GM06990 (cell line): ENCODE results near the gene WIPF1.
A peak's percentile ranks its signal among the peaks of the same experiment; 100 is the strongest.

Experiments
- DNase-seq: peaks from one replicate; pipeline ENCODE4 v3.0.0-alpha.2; 2011; ENCODE audit not compliant: insufficient read length; ENCODE audit errors: extremely low read depth
- H3K27me3 ChIP-seq: replicated peaks from 2 replicates; pipeline ENCODE4 v1.6.0; 2011; ENCODE audit warnings: low read length; ENCODE audit not compliant: control insufficient read depth, insufficient read depth
- H3K36me3 ChIP-seq: 2 replicates; pipeline ENCODE4 v1.5.1; 2011; ENCODE audit warnings: low read length; ENCODE audit not compliant: control insufficient read depth, insufficient read depth
- H3K4me3 ChIP-seq: replicated peaks from 2 replicates; pipeline ENCODE4 v1.5.1; 2011; ENCODE audit warnings: low read depth, mild to moderate bottlenecking, control low read depth, low read length
- CTCF ChIP-seq: IDR thresholded peaks from 2 replicates; pipeline ENCODE4 v1.5.1; 2011; ENCODE audit warnings: low read length, control low read depth, mild to moderate bottlenecking, inconsistent platforms; ENCODE audit not compliant: insufficient read depth, poor library complexity, severe bottlenecking

WIPF1 gene

GRCh38 chr2:174546519-174547506 lies 50.8 kb downstream of the WIPF1 start:
- no peaks in the 10 kb centered on the region for H3K36me3 ChIP-seq
- DNase-seq = no peak
- H3K27me3 ChIP-seq = no peaks in the 10 kb centered on the region; the same call in 1 of the 2 replicates
- no peak overlapping the region for H3K4me3 ChIP-seq
- TF ChIP-seq CTCF = peak; percentile 51

- no peak for DNase-seq
- no peaks in the 10 kb centered on the region; the same call in 1 of the 2 replicates for H3K27me3 ChIP-seq
- H3K4me3 ChIP-seq = no peak overlapping the region
- TF ChIP-seq CTCF = no peak
- no peaks in the 10 kb centered on the region for H3K36me3 ChIP-seq
These were observed 52.4 kb downstream of the WIPF1 start for GRCh38 chr2:174545240-174545639.

- no peak for TF ChIP-seq CTCF
- H3K4me3 ChIP-seq = no peak overlapping the region
- H3K27me3 ChIP-seq = no peaks in the 10 kb centered on the region; the same call in 1 of the 2 replicates
- no peak for DNase-seq
- H3K36me3 ChIP-seq = no peaks in the 10 kb centered on the region
These were observed 52.8 kb downstream of the WIPF1 start for GRCh38 chr2:174544802-174545201.

GRCh38 chr2:174544156-174544555 lies 53.4 kb downstream of the WIPF1 start:
- DNase-seq = no peak
- no peak for TF ChIP-seq CTCF

GRCh38 chr2:174540893-174541292 lies 56.7 kb downstream of the WIPF1 start:
- Histone ChIP-seq H3K4me3 (no peak overlapping the region), H3K36me3 (no peaks in the 10 kb centered on the region), H3K27me3 (no peaks in the 10 kb centered on the region; the same call in 1 of the 2 replicates)
- no peak for DNase-seq
- no peak for TF ChIP-seq CTCF

More at GRCh38 chr2:174544156-174544555, 53.4 kb downstream of the WIPF1 start:
- no peaks in the 10 kb centered on the region; the same call in 1 of the 2 replicates for H3K27me3 ChIP-seq
- no peaks in the 10 kb centered on the region for H3K36me3 ChIP-seq
- H3K4me3 ChIP-seq = no peak overlapping the region
